GM18858 (cell line): ENCODE data around the gene TMEM50B.
A peak's percentile ranks its signal among the peaks of the same experiment; 100 is the strongest.
"Not testable (repeated sequence)": the region's sequence is repeated elsewhere in the genome, so short reads cannot be mapped to it uniquely, and the experiment has no call there.

Source experiments
- ATAC-seq: cut with Tn5 transposase; IDR thresholded peaks from one replicate; pipeline ENCODE4 v1.9.1; 2021; ENCODE audit not compliant: unreplicated experiment

The TMEM50B gene

GRCh38 chr21:33479679-33480480, at the start of gene TMEM50B:
TSS of gene TMEM50B (minus strand) at chr21:33479974. CDS start at chr21:33468885, 11,089 bp downstream.
- peak; percentile 72 for ATAC-seq

DNA sequence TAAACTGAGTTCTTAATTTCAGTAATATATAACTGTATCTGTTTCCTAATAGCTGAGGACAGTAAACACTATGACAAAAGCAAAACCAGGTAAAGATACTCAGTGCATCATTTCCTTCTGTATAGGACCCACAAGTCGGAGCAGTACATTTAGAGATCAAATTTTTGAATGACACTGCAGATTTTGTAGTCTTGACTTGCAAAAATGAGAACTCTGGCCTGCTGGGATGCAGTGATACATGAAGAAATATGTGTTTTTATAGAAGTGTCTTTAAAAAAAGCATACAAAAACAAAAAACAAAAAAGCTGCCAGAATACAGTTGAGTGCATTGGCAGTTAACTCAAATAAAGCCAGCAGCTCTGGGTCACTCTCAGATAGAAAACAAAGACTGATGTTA, 43.2 kb upstream of the TMEM50B start:
- no peak for ATAC-seq

DNA sequence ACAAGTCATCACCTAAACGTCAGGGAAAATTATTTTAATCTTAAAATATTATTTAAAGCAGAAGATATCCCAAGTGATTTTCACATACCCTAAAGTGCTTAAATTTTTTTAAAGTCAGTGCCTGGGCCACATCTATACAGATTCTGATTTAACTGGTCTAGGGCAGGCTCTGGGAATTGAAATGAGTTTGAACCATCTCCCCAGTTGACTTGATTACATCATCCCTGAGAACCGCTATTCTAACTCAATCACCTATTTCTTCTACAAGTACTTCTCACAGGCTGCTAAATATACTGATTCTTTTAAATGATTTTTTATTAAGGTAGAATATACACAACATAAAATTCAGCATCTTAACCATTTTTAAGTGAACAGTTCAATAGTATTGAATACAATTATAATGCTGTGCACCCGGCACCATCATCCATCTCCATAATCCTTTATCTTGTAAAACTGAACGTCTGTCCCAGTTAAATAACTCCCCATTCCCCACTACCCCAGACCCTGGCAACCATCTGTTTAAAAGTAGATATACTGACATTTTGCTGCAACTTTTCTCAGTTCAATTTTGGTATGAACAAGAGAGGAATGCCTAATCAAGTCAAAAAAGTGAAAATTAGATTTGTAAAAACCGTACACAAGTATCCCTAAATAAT, 42.7 kb upstream of the TMEM50B start:
- no peak for ATAC-seq

- ATAC-seq = no peak
These were observed 39.1 kb upstream of the TMEM50B start for GRCh38 chr21:33518899-33519298.

GRCh38 chr21:33514229-33514628, 34.5 kb upstream of the TMEM50B start:
- no peak for ATAC-seq

DNA sequence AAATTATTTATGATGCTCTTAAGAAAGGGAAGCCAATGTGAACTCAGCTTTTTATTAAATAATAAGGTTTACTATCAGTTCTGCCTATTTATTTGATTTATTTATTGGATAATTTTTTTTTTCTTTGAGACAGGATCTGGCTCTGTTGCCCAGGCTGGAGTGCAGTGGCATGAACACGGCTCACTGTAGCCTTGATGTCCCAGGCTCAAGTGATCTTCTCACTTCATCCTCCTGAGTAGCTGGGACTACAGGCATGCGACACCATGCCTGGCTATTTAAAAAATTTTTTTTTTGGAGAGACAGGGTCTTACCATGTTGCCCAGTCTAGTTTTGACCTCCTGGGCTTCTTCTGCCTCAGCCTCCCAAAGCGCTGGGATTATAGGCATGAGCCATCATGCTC, 32.7 kb upstream of the TMEM50B start:
- ATAC-seq = no peak

- no peak for ATAC-seq
These were observed 31.9 kb upstream of the TMEM50B start for GRCh38 chr21:33511639-33512038.

- no peak for ATAC-seq
These were observed 31.1 kb upstream of the TMEM50B start for GRCh38 chr21:33510826-33511225.

DNA sequence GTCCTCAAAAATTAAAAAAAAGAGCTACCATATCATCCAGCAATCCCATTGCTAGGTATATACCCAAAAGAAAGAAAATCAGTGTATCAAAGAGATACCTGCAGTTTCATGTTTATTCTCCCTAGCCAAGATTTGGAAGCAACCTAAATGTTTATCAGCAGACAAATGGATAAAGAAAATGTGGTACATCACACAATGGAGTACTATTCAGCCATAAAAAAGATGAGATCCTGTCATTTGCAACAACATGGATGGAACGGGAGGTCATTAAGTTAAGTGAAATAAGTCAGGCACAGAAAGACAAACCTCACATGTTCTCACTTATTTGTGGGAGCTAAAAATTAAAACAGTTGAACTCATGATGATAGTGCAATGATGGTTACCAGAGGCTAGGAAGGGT, 27.2 kb upstream of the TMEM50B start:
- not testable (repeated sequence) for ATAC-seq

DNA sequence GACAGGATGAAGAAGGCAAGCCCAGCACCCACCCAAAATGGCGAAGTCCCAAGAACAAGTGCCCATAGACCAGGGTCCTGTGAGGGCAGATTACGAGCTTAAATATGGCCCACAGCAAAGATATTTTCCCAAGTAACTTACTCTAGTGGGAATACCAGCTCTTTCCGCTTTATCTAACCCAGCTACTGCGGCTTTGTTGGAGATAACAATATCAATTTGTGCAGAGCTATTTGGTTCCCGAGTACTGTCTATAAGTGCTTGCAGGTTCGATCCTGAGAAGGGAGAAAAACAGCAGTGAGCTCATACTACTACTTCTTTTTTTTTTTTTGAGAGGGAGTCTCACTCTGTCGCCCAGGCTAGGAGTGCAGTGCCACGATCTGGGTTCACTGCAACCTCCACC, 26.1 kb upstream of the TMEM50B start:
- ATAC-seq = no peak

DNA sequence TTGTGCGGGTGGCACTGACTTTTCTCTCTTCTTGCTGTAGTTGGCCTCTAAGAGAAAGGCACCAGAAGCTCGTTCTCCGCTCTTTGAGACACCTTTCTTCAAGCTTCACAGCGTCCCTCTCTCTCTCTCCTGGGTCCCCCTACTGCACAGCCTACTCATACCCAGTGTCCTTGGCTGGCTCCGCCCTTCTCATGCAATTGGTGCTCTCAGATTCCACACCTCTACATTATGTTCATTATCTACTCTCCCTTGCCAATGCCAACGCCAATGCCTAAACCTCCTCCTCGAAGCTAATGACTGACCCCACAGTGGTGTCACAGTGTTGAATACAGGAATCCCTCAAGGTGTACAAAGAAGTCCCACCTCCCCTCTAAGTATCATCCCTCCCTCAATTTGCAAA, 16.6 kb upstream of the TMEM50B start:
- ATAC-seq = no peak

DNA sequence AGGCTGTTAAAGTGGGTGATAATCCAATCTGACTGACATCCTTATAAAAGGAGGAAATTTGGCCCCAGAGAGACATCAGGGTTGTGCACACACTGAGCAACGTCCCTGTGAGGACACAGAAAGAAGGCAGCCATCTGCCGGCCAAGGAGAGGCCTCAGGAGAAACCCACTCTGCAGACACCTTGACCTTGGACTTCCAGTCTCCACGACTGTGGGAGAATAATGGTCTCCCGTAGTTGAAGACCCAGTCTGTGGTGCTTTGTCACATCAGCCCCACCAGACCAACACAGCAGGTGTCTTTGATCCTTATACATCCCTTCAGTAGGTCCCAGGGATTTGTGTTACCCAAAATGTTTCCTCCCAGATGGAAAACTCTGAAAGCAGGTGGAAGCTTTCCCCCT, 16.0 kb upstream of the TMEM50B start:
- no peak for ATAC-seq

DNA sequence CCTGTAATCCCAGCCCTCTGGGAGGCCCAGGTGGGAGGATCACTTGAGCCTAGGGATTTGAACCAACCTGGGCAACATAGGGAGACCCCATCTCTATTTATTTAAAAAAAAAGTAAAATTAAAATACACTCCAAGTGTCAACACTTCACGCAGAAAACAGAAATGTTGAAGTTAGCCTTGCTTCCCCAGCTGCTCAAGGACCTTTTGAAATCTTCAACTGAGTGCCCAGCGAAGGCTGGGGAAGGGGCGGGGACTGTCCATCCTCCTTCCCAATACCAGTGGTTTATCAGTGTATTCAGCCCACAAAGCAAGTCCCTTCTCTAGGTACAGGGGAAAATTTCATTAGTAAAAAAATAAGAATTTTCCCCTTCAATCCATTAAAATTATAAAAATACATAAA, 14.0 kb upstream of the TMEM50B start:
- ATAC-seq = no peak

GRCh38 chr21:33492571-33492970, 12.8 kb upstream of the TMEM50B start:
- ATAC-seq = no peak

- ATAC-seq = peak; percentile 95
These were observed 11.8 kb upstream of the TMEM50B start, which contains the start of gene DNAJC28 for GRCh38 chr21:33491373-33492102. TSS of gene DNAJC28 (minus strand) at chr21:33491716. CDS start at chr21:33489393, 2,323 bp downstream.

DNA sequence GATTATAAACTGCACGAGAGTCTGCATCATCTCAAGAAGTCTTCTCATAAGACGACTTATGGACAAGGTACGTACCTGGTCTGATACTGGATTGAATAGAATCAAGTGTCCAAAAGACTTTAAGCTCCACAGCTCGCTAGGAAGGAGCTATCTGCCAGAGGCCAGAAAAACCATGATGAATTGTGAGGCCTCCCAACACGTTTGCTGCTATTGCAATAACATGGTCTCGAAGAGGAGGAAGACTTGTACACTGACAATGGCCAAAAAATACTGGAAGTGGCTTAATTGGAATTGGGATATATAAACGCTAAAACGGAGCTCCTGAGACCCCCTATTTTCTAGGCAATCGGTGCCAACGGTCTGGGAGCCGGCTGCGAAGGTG, 11.2 kb upstream of the TMEM50B start:
- no peak for ATAC-seq

GRCh38 chr21:33488936-33489335, 9.2 kb upstream of the TMEM50B start:
- ATAC-seq = no peak

DNA sequence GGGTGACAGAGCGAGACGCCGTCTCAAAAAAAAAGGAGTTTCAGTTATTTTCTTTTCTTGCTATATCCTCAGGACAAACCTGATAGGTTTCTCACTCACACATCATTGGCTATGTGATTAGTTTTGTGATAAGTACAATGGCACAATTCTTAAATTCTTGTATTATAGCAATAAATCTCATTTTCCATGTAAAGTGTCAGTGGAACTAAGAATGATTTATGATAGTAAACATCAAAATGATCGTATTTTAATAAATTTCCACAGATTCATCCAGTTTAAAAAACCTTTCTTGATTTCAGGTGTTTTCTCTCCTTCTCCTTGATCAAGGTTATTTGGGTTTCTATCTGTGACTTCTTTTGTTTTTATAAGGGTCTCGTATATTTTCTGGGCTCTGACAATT, 8.2 kb upstream of the TMEM50B start:
- no peak for ATAC-seq

GRCh38 chr21:33481314-33481943, 1.7 kb upstream of the TMEM50B start:
- ATAC-seq = no peak

DNA sequence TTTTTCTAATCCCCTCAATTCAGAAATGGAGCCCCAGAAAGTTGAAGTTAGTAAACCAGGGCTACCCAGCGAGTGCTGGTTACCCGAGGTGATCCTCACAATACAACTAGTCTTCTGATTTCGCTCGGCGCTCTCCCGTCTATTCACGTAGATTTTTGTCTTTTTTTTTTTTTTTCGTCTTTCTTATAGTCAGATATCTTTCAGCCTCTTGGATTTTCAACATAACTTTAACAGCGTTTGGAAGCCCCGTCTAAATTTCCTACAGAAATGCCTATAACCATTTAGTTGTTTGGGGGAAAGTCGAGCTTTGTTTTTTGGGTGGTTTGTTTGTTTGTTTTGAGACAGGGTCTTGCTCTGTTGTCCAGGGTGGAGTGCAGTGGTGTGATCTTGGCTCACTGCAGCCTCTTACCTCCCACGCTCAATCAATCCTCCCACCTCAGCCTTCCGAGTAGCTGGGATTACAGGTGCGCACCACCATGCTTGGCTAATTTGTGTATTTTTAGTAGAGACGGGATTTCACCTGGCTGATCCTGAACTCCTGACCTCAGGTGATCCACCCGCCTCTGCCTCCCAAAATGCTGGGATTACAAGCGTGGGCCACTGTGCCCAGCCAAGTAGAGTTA, 818 bp upstream of the TMEM50B start:
- no peak for ATAC-seq
